NCI-H1436 (cell line): ENCODE measurements around the gene ITPK1.

Experiments used
- DNase-seq: peaks from one replicate; lab custom pipeline; 2025; lab: John Stamatoyannopoulos, UW

ITPK1 gene

DNA sequence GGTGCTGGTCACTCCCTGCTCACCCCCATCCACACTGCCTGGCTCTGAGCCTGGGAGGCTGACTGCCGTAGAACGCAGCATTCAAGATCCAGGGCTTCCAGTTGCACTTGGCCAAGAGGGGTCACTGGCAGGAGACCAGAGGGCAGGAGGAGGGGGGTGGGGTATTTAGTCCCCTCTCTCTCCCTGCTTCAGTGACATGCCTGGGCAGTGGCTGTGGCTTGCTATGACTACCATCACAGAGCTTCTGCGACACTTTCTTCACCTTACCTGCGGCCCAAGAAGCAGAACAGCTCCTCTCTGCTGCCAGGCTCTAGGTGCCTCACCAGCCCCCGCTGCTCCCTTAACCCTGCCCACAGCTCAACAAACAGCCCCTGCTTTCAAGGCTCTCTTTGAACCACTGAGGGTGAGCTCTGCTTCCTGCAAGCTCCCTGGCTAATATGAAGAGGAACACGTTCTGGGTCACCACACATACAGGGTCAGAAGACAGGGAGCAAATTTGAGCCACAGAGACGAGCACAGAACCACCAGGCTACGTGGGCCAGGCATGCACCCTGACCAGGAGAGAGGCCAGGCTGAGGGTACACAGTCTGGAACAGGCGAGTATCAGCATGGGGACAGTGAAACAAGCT, 55.7 kb downstream of the ITPK1 start:
- no peak for DNase-seq

DNA sequence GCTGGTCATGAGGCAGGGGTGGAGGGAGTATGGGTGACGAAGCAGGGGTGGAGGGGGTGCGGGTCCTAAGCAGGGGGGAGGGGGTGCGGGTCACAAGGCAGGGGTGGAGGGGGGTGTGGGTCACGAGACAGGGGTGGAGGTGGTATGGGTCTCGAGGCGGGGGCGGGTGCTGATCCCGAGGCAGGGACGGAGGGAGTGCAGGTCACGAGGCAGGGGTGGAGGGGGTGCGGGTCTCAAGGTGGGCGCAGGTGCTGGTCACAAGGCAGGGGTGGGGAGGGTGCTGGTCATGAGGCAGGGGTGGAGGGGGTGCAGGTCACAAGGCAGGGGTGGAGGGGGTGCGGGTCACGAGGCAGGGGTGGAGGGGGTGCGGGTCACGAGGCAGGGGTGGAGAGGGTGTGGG, 56.5 kb downstream of the ITPK1 start:
- no peak for DNase-seq

DNA sequence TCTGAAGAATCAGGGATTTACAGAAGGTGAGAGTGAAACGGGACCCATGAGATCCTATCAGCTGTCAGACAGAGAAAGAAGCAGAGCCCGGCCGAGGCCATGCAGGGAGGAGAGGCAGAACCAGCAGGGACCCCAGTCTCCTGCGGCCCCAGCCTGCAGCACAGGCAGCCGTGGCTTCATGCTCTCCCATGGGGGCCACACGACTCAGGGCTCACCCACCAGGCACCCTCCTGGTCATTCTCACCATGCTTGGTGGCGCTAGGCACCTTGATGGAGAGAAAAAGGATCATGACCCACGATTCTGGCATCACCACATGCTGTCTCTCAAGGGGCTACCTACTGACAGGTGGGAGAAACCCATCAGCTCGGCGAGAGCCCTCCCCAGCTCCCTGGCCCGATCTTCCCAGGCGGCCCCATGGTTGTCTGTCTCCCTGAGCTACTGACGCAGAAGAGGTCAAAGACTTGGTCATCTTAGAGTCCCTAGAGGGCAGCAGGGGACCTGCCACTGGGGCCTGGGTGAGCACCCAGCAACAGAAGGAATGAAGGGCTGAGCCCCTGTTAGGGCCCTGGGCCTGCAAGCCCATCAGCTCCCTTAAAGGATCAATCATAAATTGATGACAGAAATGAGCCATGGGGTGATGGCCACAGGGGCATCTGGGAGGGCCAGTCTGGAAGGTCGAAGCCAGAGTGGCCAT, 58.0 kb downstream of the ITPK1 start:
- DNase-seq, result no peak

DNA sequence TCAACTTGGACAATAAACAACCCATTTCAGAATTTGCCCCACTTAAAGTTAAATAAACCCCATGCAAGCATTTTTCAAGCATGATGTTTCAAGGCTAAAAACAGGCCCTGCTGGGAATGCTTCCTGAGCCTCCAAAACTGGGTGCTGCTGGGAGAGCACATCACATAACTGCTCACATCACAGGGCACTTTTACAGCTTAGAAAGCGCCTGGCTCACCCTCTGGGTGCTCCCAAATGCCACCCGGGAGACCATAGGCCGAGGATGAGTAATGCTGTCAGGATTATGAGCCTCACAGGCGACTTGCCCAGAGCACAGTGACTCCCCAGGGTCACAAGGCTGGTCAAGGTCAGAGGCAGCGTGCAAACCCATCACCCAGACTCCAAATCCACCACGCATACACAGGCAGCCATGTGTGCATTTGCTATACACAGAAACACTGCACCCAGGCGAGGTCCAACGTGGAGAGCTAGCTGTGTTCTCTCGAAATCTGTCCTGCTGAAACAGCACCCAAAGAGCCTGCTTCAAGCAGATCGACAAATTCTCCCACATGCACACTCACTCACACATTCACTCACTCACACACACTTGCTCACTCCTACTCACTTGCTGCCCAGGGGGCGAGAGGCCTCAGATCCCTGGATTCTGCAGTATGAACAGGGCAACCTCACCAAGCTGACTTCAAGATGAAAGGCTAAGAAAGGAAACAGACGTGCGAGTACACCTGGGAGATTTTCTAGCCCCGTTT, 58.7 kb downstream of the ITPK1 start:
- no peak for DNase-seq

DNA sequence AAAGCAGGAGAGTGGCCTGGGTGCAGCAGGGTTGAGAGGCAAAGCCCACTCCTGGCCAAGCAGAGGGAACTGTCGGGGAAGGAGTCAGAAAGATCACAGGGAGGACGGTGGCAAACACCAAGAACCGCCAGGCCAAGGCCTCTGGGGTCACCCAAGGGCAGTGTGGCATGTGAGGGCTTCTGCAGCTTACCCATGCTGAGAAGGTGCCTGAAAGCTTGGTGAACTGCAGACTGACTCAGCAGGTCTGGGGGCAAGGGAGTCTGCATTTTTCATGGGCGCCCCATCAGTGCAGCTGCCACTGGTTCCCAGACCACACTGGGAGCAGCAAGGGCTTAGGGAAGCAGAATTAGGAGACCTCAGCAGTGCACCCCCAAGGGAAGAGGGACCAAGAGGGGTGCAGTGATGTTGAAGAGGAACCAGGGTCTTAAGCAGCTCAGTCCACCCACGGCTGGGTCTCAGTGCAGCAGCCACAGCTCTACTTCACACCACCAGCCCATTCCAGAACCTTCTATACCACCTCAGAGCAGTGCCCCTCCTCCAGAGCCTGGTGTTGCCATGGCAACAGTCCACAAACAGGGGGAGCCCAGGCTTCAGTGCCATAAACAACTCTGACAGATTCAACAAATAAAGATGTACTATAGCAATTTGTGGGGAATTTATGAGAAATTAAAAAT, 59.4 kb downstream of the ITPK1 start:
- no peak for DNase-seq

DNA sequence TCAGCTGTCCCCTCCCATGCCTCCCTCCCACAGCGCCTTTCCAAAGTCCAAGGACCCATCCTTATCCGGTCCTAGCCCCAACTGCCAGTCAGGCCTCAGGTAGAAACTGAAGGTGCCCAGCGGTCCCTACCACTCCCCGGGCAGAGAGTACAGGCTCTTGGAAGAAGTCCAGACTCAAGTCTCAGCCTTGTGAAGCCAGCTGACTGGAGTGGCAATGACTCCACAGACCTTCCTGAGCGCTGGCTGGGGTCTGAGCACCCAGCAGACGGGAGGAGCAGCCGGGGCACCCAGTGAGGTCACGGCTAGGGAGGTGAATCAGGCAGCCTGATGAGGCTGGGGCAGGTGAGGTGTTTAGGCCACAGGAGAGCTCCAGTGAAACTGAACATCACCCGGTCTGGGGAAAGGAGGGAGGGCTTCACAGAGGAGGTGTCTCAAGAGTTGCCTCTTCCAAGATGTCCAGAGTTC, 60.0 kb downstream of the ITPK1 start:
- DNase-seq, result no peak

DNA sequence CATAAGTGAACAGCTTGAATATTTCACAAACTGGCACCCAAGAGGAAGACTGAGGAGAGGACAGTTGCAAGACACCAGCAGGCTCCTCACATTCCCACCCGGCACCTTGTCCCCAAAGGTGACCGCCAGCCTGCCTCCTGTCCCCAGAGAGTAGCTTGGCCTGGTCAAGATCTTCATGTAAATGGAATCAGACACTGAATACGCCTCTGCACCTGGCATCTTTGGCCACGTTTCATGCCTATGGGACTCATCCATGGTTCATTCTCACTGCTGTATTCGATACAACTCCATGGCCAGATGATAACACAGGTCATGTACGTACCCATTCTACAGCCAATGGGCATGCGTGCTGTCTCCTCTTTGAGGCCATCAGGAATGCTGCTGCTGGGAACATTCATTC, 60.8 kb downstream of the ITPK1 start:
- DNase-seq, result no peak

DNA sequence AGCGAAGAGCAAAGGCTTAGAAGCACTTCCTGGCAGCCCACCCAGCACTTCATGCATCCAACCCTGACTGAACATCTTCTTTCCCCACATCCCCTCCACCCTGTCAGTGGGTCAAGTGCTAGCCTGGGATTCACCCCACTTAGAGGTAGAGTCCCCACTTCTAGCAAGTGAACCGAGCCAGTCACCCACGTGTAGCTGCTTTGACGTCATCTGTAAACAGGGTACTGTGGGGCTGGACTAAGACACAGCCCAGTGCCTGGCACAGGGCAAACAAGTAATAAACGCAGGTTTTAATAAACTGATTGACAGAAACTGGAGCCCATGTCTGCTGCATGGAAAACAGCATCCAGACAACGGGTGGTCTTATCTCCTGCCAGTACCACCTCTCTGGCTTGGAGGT, 61.7 kb downstream of the ITPK1 start:
- DNase-seq, result no peak

DNA sequence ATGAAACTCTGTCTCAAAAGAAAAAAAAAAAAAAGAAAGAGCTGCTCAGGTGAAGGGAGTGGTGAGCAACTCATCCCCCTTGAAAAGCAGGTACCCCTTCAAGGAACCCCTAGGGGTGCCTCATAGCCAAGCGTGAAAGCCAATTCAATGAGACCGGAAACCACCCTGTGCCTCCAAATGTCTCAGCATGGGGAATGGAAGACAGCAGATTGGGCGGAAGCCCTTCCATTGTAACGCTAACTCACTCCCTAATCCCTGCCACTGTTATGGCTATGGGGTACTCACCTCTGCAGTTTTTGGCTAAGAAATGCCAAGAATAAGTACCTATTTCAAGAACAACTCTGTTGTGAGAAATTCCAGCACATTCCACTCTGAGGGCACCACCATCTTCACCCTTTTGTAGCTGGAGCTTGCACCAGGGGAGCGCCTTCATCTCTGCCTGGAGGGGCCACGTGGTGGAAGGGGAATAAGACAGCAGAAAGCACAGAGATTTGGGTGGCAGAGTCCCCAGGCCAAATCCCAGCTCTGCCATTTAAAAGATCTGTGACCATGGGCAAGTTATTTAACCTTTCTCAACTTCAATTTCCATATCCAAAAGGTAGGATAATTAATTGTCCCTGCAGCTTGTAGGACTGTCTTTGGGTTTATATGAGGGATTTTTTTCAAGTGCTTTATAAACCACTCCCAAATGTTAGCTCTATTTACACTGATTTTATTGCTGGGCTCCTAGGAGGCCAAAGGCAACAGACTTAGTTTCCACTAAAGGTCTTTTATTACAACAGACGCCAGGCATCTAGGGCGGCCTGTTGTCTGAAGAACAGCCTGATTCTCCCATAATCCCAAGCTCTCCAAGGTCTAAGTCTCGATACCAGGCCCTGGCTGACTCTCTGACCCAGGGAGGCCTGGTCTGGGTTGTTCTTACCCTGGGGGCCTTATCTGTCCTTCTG, 63.9 kb downstream of the ITPK1 start:
- no peak for DNase-seq

DNA sequence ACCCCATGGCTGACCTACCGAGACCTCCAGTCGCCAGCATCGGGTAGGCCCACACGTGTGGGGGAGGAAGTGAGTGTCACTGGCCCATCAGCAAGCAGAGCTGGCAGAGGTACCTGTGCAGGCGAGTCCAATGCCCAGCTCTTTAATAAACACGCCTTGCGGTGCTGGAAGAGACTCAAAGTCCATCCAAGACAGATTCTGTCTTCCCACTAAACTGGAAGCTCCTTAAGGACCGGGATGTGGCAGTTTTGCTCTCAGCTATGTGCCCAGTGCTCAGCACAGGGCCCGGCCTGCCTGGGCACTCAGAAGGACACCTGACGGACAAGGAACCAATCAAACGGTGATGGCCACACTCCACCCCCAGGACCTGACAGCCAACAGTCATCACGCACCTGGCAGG, 65.0 kb downstream of the ITPK1 start:
- no peak for DNase-seq

DNA sequence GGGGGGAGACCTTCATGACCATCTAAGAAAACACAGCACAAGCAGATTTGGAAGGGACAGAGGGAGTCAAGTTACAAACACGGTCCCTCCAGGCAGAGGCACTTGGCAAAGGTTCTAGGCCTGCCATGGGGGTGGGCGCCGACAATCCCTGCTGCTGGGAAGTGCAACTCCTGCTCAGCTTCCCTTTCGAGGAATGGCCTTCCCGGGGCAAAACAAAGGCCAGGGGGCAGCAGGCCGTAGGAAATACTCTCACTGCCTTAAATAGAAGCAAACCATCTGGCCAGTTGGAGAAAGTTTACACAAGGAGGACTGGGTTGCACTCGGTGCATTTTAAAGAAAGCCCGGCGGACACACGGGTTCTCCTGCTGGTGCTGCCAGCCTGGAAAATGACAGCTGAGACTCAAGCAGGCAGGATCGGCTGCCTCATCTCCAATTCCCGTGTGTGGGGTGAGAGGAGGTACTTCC, 65.8 kb downstream of the ITPK1 start:
- no peak for DNase-seq

DNA sequence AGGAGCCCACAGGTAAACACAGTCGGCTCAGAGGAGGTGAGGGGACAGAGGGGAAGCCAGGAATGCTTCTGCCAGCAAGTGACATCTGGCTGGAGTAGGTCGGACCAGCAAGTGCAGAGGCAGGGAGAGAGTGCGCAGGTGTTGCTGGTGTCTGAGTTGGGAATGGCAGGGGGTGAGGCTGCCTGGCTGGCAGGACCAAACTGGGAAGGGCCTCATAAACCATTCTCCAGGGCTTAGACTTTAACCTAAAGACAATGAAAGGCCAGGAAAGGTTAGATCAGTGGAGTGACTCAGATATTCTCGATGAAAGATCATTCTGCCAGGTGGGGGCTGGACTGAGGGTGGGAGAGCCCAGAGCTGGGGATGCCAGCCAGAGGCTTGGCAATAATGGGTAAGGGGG, 66.4 kb downstream of the ITPK1 start:
- DNase-seq, result no peak

DNA sequence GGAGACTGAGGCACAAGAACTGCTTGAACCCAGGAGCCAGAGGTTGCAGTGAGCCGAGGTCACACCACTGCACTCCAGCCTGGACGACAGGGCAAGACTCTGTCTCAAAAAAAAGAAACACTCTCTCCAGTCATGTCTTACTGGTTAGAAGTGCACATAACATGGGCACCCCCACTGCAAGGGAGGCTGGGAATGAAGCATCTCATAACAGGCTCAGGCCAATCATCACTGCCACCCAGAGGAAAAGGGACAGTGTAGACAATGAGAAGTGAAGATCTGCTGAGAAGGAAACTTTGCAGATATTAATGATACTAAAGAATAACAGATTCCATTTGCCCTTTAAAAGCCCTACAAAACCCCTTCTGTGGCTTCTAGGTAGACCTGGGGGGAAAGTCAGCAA, 66.9 kb downstream of the ITPK1 start:
- no peak for DNase-seq

DNA sequence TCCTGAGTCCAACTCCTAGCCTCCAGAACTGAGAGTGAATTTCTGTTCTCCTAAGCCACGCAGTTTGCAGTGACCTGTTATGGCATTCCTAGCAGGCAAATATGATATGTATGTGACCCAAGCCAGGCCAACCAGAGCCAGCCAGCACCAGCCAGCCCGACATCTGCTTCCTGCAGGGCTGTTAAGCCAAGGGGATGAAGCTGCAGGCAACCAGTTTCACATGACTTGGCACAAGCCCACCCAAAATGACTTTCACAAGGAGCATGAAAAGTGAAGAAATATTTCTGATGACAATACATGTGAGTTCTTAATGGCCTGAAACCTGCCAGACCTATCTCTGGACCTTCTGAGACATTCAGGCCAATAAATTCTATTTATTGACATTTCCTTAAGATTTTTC, 68.1 kb downstream of the ITPK1 start:
- no peak for DNase-seq

DNA sequence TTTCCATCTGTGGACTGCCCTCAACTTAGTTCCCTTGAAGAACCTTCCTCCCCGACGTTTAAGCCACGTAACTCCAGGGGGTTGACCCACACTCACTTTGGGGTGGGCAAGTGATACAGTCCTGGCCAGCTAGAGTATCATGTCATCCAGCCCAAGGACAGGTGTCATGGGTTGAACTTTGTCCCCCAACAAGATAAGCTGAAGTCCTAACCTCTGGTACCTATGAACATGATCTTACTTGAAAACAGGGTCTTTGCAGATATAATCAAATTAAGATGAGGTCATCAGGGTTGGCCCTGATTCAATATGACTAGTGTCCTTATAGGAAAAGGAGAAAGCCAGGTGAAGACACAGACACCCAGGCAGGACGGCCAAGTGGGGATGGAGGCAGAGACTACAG, 68.6 kb downstream of the ITPK1 start:
- no peak for DNase-seq

DNA sequence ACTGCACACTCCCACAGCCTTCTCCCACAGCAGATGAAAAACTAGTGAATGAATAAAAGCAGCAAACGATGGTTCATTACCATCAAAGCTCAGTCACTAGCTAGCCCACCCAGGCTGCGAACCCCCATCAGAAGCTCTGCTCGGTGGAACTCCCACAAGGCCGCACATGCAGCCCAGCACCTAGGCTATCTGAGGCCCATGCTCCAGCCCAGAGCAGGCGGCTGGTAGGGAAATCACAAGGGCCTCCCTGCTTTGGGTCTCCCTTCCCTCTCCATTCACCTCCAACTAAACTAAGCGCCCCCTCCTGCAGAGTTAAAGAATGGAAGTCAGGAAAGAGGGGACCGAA, 69.0 kb downstream of the ITPK1 start:
- no peak for DNase-seq

DNA sequence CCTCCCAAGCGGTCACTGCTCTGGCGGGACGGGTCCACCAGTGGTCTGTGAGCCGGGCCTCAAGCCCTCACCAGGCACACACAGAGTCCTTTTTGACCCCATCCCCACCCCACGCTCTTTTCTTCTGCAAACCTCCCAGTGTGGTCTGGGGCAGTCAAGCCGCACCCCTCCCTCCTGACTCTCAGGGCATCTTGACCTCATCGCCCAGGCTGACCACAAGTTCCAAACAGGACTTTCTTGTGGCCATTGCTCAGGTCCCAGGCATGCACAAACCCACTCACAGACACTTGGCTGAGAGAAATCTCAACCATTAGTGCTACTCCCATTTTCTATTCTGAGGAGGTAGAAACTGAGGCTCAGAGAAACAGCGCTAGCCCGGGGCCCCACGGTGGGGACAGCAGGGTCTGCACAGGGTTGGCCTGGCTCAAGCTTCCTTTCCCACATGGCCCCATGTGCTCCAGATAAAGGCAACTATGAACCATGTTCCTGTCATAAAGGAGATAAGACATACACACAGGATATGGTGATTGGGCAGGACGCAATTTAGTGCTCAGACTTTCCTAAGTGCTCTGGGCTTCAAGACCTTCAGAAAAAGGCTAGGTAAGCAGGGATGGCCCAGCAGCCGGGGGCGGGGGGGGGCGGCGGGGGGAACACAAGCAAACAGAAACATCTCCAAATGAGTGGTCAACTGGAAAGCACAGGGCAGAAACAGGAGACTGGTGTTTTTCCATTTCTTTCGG, 69.6 kb downstream of the ITPK1 start:
- DNase-seq, result no peak

DNA sequence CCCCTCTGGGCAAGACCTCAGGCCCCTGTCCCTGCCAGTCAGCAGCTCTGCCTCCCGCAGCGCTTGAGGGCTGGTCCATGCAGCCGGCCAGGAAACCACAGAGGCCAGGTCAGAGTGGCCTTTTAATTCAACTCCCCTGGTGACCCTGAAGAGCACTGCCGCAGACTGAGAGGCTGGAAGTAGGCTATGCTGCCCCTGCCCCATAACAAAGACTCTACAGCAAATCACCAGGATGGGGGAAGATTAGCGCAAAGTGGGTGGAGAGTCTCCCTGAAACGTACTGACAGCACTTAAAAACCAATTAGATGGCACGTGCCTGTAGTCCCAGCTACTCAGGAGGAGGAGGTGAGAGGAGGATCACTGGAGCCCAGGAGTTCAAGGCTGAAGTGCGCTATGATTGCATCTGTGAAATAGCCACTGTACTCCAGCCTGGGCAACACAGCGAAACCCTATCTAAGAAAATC, 70.5 kb downstream of the ITPK1 start:
- DNase-seq, result peak; percentile 33

DNA sequence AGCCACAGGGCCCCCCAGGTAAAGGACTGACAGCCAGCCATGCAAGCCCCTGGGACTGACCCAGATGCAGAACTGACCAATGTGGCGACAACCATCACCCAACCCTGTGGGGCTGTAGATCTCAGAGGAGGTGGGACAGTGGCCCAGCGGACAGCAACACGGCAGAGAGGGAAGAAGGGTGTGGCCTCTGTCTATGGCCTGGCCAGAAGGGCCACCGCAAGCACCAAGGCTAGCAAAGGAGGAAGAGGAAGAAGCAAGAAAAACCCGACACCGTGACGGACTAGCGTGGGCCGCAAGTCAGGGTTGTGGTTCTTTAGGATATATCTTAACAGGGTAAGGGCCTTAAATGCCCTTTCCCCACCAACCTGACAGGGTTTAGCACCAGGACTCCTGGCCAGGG, 71.2 kb downstream of the ITPK1 start:
- no peak for DNase-seq

DNA sequence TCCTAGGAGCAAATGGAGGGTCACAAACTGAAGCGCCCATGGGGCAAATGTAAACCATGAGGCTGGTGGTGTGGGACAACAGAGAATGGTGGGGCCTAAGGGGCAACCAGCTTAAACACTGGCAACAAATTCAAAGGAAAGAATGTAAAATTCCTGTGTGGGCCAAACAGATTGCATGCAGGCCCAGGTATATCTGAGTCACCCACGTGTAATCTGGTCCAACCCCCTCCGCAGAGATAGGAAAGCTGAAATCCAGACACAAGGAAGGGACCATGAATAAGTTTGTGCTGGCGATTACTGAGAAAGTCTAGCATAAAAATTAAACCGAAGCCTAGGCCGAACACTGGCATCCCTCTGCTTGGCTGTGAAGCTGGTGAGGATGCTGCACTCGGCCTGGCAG, 71.6 kb downstream of the ITPK1 start:
- no peak for DNase-seq
